Right lobe of liver (tissue), 6 donors: Measurements from ENCODE around the gene RAPGEF2. TPM values are rescaled to one million over a fixed set of nuclear protein-coding genes. Genes with fewer than 3 reads are reported as not detected.

Experiments used
- ATAC-seq, 4 donors: fragments of 200-7000 bp; cut with Tn5 transposase; one replicate each; pipeline ENCODE4 v1.9.1; 2020; ENCODE audit warnings: mild to moderate bottlenecking in 4 of 4, moderate library complexity in 4 of 4
- DNase-seq, 3 donors: peaks; one replicate each; pipeline ENCODE4 v3.0.0-alpha.2; 2020
- H3K27ac ChIP-seq, 3 donors: fragments of 200-600 bp; one replicate each; pipeline ENCODE4 v1.8.0; 2022
- H3K27me3 ChIP-seq, 2 donors: fragments of 200-600 bp; one replicate each; pipeline ENCODE4 v1.8.0; 2022
- H3K36me3 ChIP-seq, 4 donors: fragments of 200-600 bp; sonication (generic) in 1 of 4; one replicate each; pipeline versions ENCODE4 v1.5.1 to v1.8.0; 2017 to 2022; ENCODE audit warnings: control low read depth in 1 of 4
- H3K4me1 ChIP-seq, 4 donors: fragments of 200-600 bp; sonication (generic) in 1 of 4; one replicate each; pipeline versions ENCODE4 v1.5.1 to v1.8.0; 2017 to 2022; ENCODE audit warnings: control low read depth in 1 of 4
- H3K4me3 ChIP-seq, 3 donors: fragments of 200-600 bp; one replicate each; pipeline ENCODE4 v1.8.0; 2022
- H3K9me3 ChIP-seq, 4 donors: fragments of 200-600 bp; sonication (generic) in 1 of 4; one replicate each; pipeline versions ENCODE4 v1.5.1 to v1.8.0; 2017 to 2022; ENCODE audit warnings: control low read depth in 1 of 4
- POLR2A ChIP-seq: fragments of 450-650 bp; IDR thresholded peaks from one replicate; pipeline ENCODE4 v1.6.1; 2017; ENCODE audit warnings: antibody characterized with exemption, mild to moderate bottlenecking
- WGBS: methylation state at CpG from one replicate; pipeline ENCODE4 v1.1.6; 2018; ENCODE audit warnings: low coverage, low lambda C conversion rate; ENCODE audit not compliant: insufficient coverage; ENCODE audit errors: missing lambda C conversion rate; 5-methylcytosine and 5-hydroxymethylcytosine counted together
- intact Hi-C, 2 donors: fragments of 100-400 bp; cut with DNase I; formaldehyde crosslinking; loops; one replicate each; pipeline versions ENCODE4 v1.11.2 to v1.14.1; 2022
- total RNA-seq, 6 experiments: library from RNA; depleted of rRNA in 2 of 6; stranded (reverse); fragments of >200 nt in 2 of 6; fragmentation: NEBNext Ultra II Directional in 3 of 6; extraction: Animal tissue kit (Norgen Biotek cat#: 25700) in 3 of 6; gene quantifications; one replicate each; pipeline versions ENCODE4 v1.1.0 to v1.2.4, GENCODE V29; 2016 to 2023
- TF ChIP-seq, protein P1 (sequence below), 4 donors: fragments of 200-600 bp in 3 of 4; fragments of 450-650 bp in 1 of 4; IDR thresholded peaks; one replicate each; pipeline versions ENCODE4 v1.5.1 to v1.8.0; 2016 to 2022; ENCODE audit warnings: antibody characterized with exemption in 4 of 4, mild to moderate bottlenecking in 2 of 4
- donor health status: DM: no; HTN: yes; CAD: no.
- donor health status: DM: no; HTN: no; CAD: no.
- donor health status: DM: no; HTN: no; CAD: no.
- donor health status: DM: no; HTN: yes; CAD: no.
- donor health status: DM: no; HTN: yes; CAD: no.

RAPGEF2 gene
- total RNA-seq, 6 experiments from 2014 or later = 22.1 to 32.1 (median 27.2) TPM

DNA sequence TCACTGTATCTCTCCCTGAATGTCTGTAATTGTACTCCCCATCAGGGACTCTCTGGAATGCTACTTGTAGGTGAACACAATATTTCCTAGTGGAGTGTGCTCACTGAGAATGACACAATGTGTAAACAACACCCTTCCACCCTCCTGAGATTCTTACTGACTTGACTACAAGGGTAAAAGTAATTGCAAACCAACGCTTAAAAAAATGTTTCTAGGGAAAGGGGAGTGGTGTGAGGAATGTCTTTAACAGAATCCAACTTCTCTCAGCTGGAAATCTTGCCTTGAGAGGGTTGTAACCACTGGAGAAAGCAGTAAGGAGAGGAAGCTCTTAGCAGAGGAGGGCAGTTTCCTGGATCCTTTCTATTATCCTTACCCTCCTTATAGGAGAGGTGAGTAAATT lies 5.1 kb upstream of the RAPGEF2 start:
- Histone ChIP-seq H3K27me3 (no peaks in the 10 kb centered on the region), H3K36me3 (no peaks in the 10 kb centered on the region), H3K4me3 (no peak overlapping the region), H3K27ac (no peak overlapping the region), H3K4me1 (no peaks in the 10 kb centered on the region), H3K9me3 (no peaks in the 10 kb centered on the region)
- WGBS = 17% methylated on average over 1 of the region's 1 CpG
- intact Hi-C loops = no loop called here
- ATAC-seq = peak in 1 of 4 donors; percentile 32
- TF ChIP-seq, protein P1, sequence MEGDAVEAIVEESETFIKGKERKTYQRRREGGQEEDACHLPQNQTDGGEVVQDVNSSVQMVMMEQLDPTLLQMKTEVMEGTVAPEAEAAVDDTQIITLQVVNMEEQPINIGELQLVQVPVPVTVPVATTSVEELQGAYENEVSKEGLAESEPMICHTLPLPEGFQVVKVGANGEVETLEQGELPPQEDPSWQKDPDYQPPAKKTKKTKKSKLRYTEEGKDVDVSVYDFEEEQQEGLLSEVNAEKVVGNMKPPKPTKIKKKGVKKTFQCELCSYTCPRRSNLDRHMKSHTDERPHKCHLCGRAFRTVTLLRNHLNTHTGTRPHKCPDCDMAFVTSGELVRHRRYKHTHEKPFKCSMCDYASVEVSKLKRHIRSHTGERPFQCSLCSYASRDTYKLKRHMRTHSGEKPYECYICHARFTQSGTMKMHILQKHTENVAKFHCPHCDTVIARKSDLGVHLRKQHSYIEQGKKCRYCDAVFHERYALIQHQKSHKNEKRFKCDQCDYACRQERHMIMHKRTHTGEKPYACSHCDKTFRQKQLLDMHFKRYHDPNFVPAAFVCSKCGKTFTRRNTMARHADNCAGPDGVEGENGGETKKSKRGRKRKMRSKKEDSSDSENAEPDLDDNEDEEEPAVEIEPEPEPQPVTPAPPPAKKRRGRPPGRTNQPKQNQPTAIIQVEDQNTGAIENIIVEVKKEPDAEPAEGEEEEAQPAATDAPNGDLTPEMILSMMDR (IDR thresholded peaks at IDR 0.05) = no peak
- TF ChIP-seq POLR2A = no peak
- no peak for DNase-seq

DNA sequence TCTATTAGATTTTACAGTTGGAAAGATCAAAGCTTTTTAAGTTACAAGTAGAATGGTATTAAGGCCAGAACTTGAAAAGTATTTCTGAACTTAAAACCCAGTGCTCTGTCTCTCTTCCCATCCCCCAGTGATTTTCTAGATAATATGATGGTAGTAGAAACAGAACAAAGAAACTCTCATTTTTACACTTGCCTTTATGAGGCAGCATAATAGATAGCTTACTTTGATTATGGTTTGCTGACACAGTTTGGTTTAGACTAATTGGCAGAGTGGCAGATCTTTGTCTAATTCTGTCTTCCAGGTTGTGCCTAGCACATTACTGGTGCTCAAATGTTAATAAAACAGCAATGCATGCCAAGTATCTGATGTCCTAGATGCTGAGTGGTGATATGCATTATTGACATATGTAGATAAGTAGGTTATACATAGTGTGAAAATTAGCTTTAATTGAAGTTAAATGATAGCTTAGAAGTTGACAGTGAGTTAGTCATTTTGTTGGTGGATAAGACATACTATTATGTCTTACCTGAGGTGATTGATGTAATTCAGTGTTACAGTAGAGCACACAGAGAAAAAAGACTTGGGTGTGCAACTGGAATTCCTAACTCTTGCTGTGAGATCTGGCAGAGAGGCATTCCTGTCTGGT lies 4.3 kb upstream of the RAPGEF2 start:
- no peaks in the 10 kb centered on the region for H3K9me3 ChIP-seq
- DNase-seq (no peak), ATAC-seq (no peak)
- no peak overlapping the region for H3K27ac ChIP-seq
- H3K27me3 ChIP-seq = no peaks in the 10 kb centered on the region
- intact Hi-C loops = no loop called here
- H3K4me3 ChIP-seq = no peak overlapping the region
- no peaks in the 10 kb centered on the region for H3K4me1 ChIP-seq
- no peak for TF ChIP-seq POLR2A
- H3K36me3 ChIP-seq = no peaks in the 10 kb centered on the region

DNA sequence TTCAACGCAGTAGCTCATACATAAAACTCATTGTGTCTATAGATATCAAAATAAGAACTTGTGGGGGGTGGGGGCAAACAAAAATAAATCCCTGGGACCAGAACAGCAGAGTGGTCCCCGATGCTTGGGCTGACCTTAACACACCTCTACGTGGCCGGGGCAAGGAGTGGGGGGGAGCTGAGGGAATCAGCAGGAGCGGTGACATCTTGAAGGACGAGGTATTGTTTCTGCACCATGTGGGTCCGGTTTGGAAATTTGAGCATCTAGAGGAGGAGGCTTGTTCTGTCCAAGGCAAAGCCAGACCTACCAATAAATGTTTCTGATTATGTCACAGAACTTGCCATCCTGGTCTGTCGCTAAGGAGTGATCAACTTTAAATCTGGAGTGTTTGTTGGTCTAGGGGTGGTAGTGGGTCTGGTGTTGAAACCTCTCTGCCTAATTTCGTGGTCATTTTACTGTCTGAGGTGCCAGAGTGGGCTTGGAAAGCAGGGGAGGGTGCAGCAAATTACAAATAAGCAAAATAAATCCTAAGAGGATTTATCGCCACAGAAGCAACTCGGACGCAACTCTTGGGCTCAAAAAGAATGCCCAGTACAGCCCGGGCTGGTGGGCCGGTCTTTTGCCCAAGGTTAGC lies 774 bp upstream of the RAPGEF2 start:
- no peak for DNase-seq
- intact Hi-C loops = no loop called here
- Histone ChIP-seq H3K9me3 (no peaks in the 10 kb centered on the region), H3K4me3 (peak overlapping the region; percentile 88 to 91 (median 89)), H3K4me1 (peaks cover 0 to 18% (median 7%) of the 10 kb centered on the region in 4 donors), H3K27me3 (no peaks in the 10 kb centered on the region), H3K27ac (peak overlapping the region; percentile 69 to 97 (median 94)), H3K36me3 (no peaks in the 10 kb centered on the region)
- 42% methylated on average over 13 of the region's 14 CpGs for WGBS
- no peak for TF ChIP-seq POLR2A
- TF ChIP-seq, protein P1 (IDR thresholded peaks at IDR 0.05) = no peak
- peak in 1 of 4 donors; percentile 1 for ATAC-seq

DNA sequence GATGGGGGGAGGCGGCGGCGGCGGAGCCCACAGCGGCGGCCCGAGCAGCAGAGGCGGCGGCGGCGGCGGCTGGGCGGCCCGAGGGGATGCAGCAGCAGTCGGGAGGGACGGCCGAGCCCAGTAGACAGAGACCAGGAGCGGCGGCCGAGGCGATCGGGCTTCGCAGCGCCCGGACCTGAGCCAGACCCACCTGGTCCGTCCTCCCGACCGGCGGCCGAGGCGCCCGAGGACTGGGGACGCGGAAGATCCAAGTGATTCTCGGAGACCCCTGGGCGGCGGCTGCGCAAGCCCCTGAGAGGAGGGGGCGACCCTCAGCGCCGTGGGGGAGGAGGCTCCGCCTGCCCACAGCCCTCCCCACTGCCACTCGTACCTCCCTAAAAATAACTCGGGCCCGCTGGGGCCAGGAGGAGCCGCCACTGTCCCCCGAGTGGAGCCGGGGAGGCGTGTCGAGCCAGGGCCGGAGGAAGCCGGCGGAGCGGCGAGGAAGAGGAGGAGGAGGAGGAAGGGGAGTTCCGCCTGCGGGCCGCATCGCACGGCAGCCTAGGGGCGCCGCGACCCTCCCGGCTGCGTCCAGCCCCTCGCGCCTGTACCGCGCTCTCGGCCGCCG lies 608 bp downstream of the RAPGEF2 start:
- peak overlapping the region; percentile 88 to 91 (median 89) for H3K4me3 ChIP-seq
- TF ChIP-seq, protein P1 (IDR thresholded peaks at IDR 0.05) = no peak
- TF ChIP-seq POLR2A = no peak
- H3K4me1 ChIP-seq = peaks cover 0 to 21% (median 9%) of the 10 kb centered on the region in 4 donors
- no peaks in the 10 kb centered on the region for H3K9me3 ChIP-seq
- ATAC-seq = peak; percentile 14 to 22 (median 18)
- peak overlapping the region; percentile 94 to 97 (median 94) for H3K27ac ChIP-seq
- no peaks in the 10 kb centered on the region for H3K36me3 ChIP-seq
- H3K27me3 ChIP-seq = no peaks in the 10 kb centered on the region
- intact Hi-C loops = no loop called here
- peak; percentile 62 to 76 (median 65) for DNase-seq
- WGBS = 0% methylated on average over 4 of the region's 72 CpGs
